ENCODE measurements around the gene SCN10A. TPM values are rescaled to one million over a fixed set of nuclear protein-coding genes. Genes with fewer than 3 reads are reported as not detected.
A peak's percentile ranks its signal among the peaks of the same experiment; 100 is the strongest.

Gene SCN10A
- total and polyA plus RNA-seq, 9 of the 15 experiments (the other 6 are each of a cell fraction or from before 2014, with no cell fraction given): not detected

- BruUV-seq (replicated peaks): no TSS peak
- Histone ChIP-seq H3K36me3 (ENCODE audit: control insufficient read depth, insufficient read depth, low read length) (no peaks in the 10 kb centered on the region), H3K9me3 (replicated peaks; ENCODE audit: control insufficient read depth, insufficient read depth, low read depth, low read length) (no peaks in the 10 kb centered on the region), H3K9ac (ENCODE audit: insufficient read depth in 1 of 2, low read depth in 2 of 2, low read length in 2 of 2) (no peak overlapping the region), H3K9me1 (ENCODE audit: control insufficient read depth, insufficient read depth, low read length) (no peaks in the 10 kb centered on the region), H3K27me3 (ENCODE audit: control insufficient read depth in 2 of 2, insufficient read depth in 2 of 2, low read length in 2 of 2) (peaks cover 0 to 3% of the 10 kb centered on the region in 2 experiments; a peak in 2 of 5 replicates), H2AFZ (ENCODE audit: low read depth, low read length) (no peak overlapping the region), H3K27ac (ENCODE audit: extremely low read depth, low read depth, low read length) (no peak overlapping the region), H3K79me2 (ENCODE audit: control insufficient read depth, insufficient read depth, low read length) (no peaks in the 10 kb centered on the region), H3K4me1 (replicated peaks in 1 of 2; ENCODE audit: control insufficient read depth in 2 of 2, insufficient read depth in 2 of 2, low read length in 2 of 2) (no peaks in the 10 kb centered on the region), H3K4me3 (no peak overlapping the region), H3K4me2 (ENCODE audit: insufficient read depth, low read length) (no peak overlapping the region), H4K20me1 (replicated peaks; ENCODE audit: control insufficient read depth, insufficient read depth, low read length) (no peaks in the 10 kb centered on the region)
- DNase-seq (ENCODE audit: extremely low read depth in 1 of 4, low spot score in 3 of 4) (no peak), ATAC-seq (no peak), FAIRE-seq (no peak)
- intact Hi-C loops (cut with micrococcal nuclease) (no loop called here), in situ Hi-C loops (cut with MboI) (no loop called here)
- CTCF ChIA-PET (ENCODE audit: low intra/inter-chr PET ratio): no interaction called here
- WGBS (ENCODE audit: insufficient coverage, low coverage, missing lambda C conversion rate): 0% methylated on average over 5 of the region's 5 CpGs
- POLR2A ChIA-PET: no interaction called here
- TF ChIP-seq CREB1 (IDR thresholded peaks at IDR 0.05): no peak
- no peak for TF ChIP-seq CREB1 (CRISPR knock-in tag; IDR thresholded peaks at IDR 0.05)
- no peak for TF ChIP-seq TFAP4 (CRISPR knock-in tag; IDR thresholded peaks at IDR 0.05; ENCODE audit: borderline replicate concordance)
- no peak for TF ChIP-seq EP300 (IDR thresholded peaks at IDR 0.05; ENCODE audit: low read length)
- no peak for TF ChIP-seq IRF9 (tag; IDR thresholded peaks at IDR 0.05)
- TF ChIP-seq ZNF232 (CRISPR knock-in tag; IDR thresholded peaks at IDR 0.05): no peak
- TF ChIP-seq MIER1 (IDR thresholded peaks at IDR 0.05; ENCODE audit: low read depth): peak; percentile 86
- TF ChIP-seq NCOR1 (IDR thresholded peaks at IDR 0.05): no peak
- TF ChIP-seq PML (IDR thresholded peaks at IDR 0.05; ENCODE audit: low read length): no peak
- TF ChIP-seq AFF1 (IDR thresholded peaks at IDR 0.05; ENCODE audit: low read depth in 1 of 2, partially characterized antibody in 2 of 2): peak in 1 of 2 experiments; percentile 35
- no peak for TF ChIP-seq SLC30A9 (CRISPR knock-in tag; IDR thresholded peaks at IDR 0.05)
These were observed 60.9 kb downstream of the SCN10A start for GRCh38 chr3:38755130-38755529.
